Stimulated activated CD4-positive, alpha-beta T cell treated with anti-CD3 and anti-CD28 coated beads, Interleukin-2, amount 100 ng/mL, for 4 hours (primary cell): Measurements from ENCODE around the gene LY6G6D.

ENCODE experiments used
- DNase-seq: peaks from one replicate; pipeline ENCODE4 v3.0.0-alpha.2; 2020; ENCODE audit warnings: low read depth

Gene LY6G6D

GRCh38 chr6:31715022-31715958 is at the start of gene LY6G6D:
LY6G6D (plus strand) TSS chr6:31715348; CDS start chr6:31715356, 8 bp downstream.
- no peak for DNase-seq

GRCh38 chr6:31665501-31666336 is 49.4 kb upstream of the LY6G6D start, which contains the start of gene CSNK2B:
CSNK2B (plus strand) TSS chr6:31666080; CDS start chr6:31666832, 752 bp downstream.
- DNase-seq = peak; percentile 97

- no peak for DNase-seq
Observed at GRCh38 chr6:31666337-31666965, 48.7 kb upstream of the LY6G6D start.

- DNase-seq = no peak
Observed at GRCh38 chr6:31669676-31670075, 45.5 kb upstream of the LY6G6D start, which contains the start of gene LY6G5B. LY6G5B (plus strand) TSS chr6:31669976; CDS start chr6:31670951, 975 bp downstream.

- DNase-seq = no peak
Observed at GRCh38 chr6:31676322-31676903, 38.7 kb upstream of the LY6G6D start.

- no peak for DNase-seq
Observed at GRCh38 chr6:31676904-31677303, 38.2 kb upstream of the LY6G6D start.

- DNase-seq = no peak
Observed at GRCh38 chr6:31677955-31678354, 37.2 kb upstream of the LY6G6D start.

- DNase-seq = no peak
Observed at GRCh38 chr6:31680226-31681134, 34.7 kb upstream of the LY6G6D start, which contains the start of gene LY6G5C. LY6G5C (minus strand) TSS chr6:31681067; CDS start chr6:31680373, 694 bp downstream.

- DNase-seq = no peak
Observed at GRCh38 chr6:31681135-31681671, 33.9 kb upstream of the LY6G6D start.

- no peak for DNase-seq
Observed at GRCh38 chr6:31683591-31683990, 31.6 kb upstream of the LY6G6D start.

GRCh38 chr6:31686483-31686882 is 28.7 kb upstream of the LY6G6D start:
- DNase-seq = no peak

GRCh38 chr6:31687321-31687720 is 27.8 kb upstream of the LY6G6D start:
- no peak for DNase-seq

GRCh38 chr6:31687860-31688693 is 27.1 kb upstream of the LY6G6D start:
- DNase-seq = no peak

- no peak for DNase-seq
Observed at GRCh38 chr6:31689249-31690110, 25.7 kb upstream of the LY6G6D start.

GRCh38 chr6:31690231-31691077 is 24.7 kb upstream of the LY6G6D start:
- DNase-seq = no peak

- no peak for DNase-seq
Observed at GRCh38 chr6:31691078-31691463, 24.1 kb upstream of the LY6G6D start.

GRCh38 chr6:31691564-31692108 is 23.5 kb upstream of the LY6G6D start:
- DNase-seq = no peak
